K562 (cell line): ENCODE measurements around the gene CPED1.

Experiments used
- CBFB ChIP-seq: sonication (generic); formaldehyde crosslinking; IDR thresholded peaks from 2 replicates; pipeline ENCODE4 v1.4.0; 2020; ENCODE audit warnings: mild to moderate bottlenecking, missing genetic modification reagents
- EP300 ChIP-seq: IDR thresholded peaks from 2 replicates; pipeline ENCODE4 v1.6.1; 2012; ENCODE audit warnings: low read length, improper control_type of control experiment
- GATAD2A ChIP-seq: fragments of 450-650 bp; IDR thresholded peaks from 2 replicates; pipeline ENCODE4 v1.6.1; 2017
- HCFC1 ChIP-seq: IDR thresholded peaks from 2 replicates; pipeline ENCODE4 v1.6.1; 2012; ENCODE audit warnings: low read depth, low read length, improper control_type of control experiment
- MEIS2 ChIP-seq: fragments of 450-650 bp; IDR thresholded peaks from 2 replicates; pipeline ENCODE4 v1.6.1; 2014; ENCODE audit warnings: mild to moderate bottlenecking; ENCODE audit not compliant: partially characterized antibody
- NFE2L1 ChIP-seq: fragments of 450-650 bp; IDR thresholded peaks from 2 replicates; pipeline ENCODE4 v1.6.1; 2016; ENCODE audit warnings: missing genetic modification characterization, low read depth, mild to moderate bottlenecking, missing compliant biosample characterization, moderate library complexity, borderline replicate concordance
- SMC3 ChIP-seq: conservative IDR thresholded peaks from 2 replicates; pipeline ENCODE4 v1.6.1; 2011; ENCODE audit warnings: low read depth, low read length, improper control_type of control experiment; ENCODE audit not compliant: insufficient read depth
- ZBTB17 ChIP-seq: fragments of 450-650 bp; formaldehyde crosslinking; IDR thresholded peaks from 2 replicates; pipeline ENCODE4 v1.4.0; 2020; ENCODE audit warnings: mild to moderate bottlenecking
- TF ChIP-seq, protein P1 (sequence below), 3 experiments: IDR thresholded peaks in 2 of 3; conservative IDR thresholded peaks in 1 of 3; 2 replicates each; pipeline ENCODE4 v1.5.1; 2011 to 2012; ENCODE audit warnings: low read length in 3 of 3, mild to moderate bottlenecking in 3 of 3, control low read depth in 2 of 3, improper control_type of control experiment in 1 of 3, inconsistent platforms in 1 of 3, low read depth in 1 of 3, mixed read lengths in 1 of 3, moderate library complexity in 1 of 3; ENCODE audit not compliant: insufficient read depth in 2 of 3
- TF ChIP-seq, protein P2 (sequence below): fragments of 250-450 bp; sonication (Bioruptor Pico); IDR thresholded peaks from 2 replicates; pipeline ENCODE4 v1.5.0; 2020; ENCODE audit warnings: mild to moderate bottlenecking
- TF ChIP-seq, protein P3 (sequence below): fragments of 450-650 bp; formaldehyde crosslinking; IDR thresholded peaks from 2 replicates; pipeline ENCODE4 v1.4.0; 2020; ENCODE audit warnings: mild to moderate bottlenecking, moderate library complexity
- TF ChIP-seq, protein P4 (sequence below), 2 experiments: fragments of 450-650 bp; formaldehyde crosslinking in 1 of 2; IDR thresholded peaks; 2 replicates each; pipeline versions ENCODE4 v1.4.0 to v1.6.1; 2014 to 2020; ENCODE audit warnings: mild to moderate bottlenecking in 2 of 2, borderline replicate concordance in 1 of 2, low read depth in 1 of 2
- TF ChIP-seq, protein P5 (sequence below): fragments of 150-350 bp; IDR thresholded peaks from 2 replicates; pipeline ENCODE4 v1.6.1; 2014; ENCODE audit warnings: low read depth, mild to moderate bottlenecking, low read length, borderline replicate concordance

DNA sequence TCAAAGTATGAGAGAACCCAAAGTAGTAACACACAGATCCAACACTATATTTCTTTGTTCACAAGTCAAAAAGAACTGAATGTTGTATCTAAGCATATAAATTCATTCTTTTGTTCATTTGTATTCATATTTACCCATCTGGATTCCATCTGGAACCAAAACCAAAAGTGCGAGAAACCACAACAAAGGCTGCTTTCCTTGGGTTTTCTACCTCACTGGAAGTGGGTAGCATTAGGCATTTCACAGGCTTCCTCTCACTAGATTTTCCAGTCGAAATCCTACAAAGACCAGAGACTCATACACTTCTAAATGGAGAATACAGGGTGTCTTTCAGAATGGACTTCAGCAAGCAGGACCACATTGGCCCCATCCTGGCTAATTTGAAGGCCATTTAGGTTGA, 230.5 kb downstream of the CPED1 start:
- no peak for TF ChIP-seq MEIS2
- TF ChIP-seq, protein P1, sequence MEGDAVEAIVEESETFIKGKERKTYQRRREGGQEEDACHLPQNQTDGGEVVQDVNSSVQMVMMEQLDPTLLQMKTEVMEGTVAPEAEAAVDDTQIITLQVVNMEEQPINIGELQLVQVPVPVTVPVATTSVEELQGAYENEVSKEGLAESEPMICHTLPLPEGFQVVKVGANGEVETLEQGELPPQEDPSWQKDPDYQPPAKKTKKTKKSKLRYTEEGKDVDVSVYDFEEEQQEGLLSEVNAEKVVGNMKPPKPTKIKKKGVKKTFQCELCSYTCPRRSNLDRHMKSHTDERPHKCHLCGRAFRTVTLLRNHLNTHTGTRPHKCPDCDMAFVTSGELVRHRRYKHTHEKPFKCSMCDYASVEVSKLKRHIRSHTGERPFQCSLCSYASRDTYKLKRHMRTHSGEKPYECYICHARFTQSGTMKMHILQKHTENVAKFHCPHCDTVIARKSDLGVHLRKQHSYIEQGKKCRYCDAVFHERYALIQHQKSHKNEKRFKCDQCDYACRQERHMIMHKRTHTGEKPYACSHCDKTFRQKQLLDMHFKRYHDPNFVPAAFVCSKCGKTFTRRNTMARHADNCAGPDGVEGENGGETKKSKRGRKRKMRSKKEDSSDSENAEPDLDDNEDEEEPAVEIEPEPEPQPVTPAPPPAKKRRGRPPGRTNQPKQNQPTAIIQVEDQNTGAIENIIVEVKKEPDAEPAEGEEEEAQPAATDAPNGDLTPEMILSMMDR (IDR thresholded peaks at IDR 0.05 in 2 of 3, conservative IDR thresholded peaks at IDR 0.05 in 1 of 3; ENCODE audit: insufficient read depth in 2 of 3, low read depth in 1 of 3, low read length in 3 of 3) = no peak
- no peak for TF ChIP-seq ZBTB17 (CRISPR knock-in tag)
- TF ChIP-seq HCFC1 = no peak
- TF ChIP-seq NFE2L1 (tag) = no peak
- TF ChIP-seq, protein P2, sequence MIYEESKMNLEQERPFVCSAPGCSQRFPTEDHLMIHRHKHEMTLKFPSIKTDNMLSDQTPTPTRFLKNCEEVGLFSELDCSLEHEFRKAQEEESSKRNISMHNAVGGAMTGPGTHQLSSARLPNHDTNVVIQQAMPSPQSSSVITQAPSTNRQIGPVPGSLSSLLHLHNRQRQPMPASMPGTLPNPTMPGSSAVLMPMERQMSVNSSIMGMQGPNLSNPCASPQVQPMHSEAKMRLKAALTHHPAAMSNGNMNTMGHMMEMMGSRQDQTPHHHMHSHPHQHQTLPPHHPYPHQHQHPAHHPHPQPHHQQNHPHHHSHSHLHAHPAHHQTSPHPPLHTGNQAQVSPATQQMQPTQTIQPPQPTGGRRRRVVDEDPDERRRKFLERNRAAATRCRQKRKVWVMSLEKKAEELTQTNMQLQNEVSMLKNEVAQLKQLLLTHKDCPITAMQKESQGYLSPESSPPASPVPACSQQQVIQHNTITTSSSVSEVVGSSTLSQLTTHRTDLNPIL (CRISPR knock-in tag) = no peak
- TF ChIP-seq, protein P3, sequence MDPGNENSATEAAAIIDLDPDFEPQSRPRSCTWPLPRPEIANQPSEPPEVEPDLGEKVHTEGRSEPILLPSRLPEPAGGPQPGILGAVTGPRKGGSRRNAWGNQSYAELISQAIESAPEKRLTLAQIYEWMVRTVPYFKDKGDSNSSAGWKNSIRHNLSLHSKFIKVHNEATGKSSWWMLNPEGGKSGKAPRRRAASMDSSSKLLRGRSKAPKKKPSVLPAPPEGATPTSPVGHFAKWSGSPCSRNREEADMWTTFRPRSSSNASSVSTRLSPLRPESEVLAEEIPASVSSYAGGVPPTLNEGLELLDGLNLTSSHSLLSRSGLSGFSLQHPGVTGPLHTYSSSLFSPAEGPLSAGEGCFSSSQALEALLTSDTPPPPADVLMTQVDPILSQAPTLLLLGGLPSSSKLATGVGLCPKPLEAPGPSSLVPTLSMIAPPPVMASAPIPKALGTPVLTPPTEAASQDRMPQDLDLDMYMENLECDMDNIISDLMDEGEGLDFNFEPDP = no peak
- no peak for TF ChIP-seq EP300
- TF ChIP-seq SMC3 = no peak
- TF ChIP-seq GATAD2A = no peak
- TF ChIP-seq, protein P4, sequence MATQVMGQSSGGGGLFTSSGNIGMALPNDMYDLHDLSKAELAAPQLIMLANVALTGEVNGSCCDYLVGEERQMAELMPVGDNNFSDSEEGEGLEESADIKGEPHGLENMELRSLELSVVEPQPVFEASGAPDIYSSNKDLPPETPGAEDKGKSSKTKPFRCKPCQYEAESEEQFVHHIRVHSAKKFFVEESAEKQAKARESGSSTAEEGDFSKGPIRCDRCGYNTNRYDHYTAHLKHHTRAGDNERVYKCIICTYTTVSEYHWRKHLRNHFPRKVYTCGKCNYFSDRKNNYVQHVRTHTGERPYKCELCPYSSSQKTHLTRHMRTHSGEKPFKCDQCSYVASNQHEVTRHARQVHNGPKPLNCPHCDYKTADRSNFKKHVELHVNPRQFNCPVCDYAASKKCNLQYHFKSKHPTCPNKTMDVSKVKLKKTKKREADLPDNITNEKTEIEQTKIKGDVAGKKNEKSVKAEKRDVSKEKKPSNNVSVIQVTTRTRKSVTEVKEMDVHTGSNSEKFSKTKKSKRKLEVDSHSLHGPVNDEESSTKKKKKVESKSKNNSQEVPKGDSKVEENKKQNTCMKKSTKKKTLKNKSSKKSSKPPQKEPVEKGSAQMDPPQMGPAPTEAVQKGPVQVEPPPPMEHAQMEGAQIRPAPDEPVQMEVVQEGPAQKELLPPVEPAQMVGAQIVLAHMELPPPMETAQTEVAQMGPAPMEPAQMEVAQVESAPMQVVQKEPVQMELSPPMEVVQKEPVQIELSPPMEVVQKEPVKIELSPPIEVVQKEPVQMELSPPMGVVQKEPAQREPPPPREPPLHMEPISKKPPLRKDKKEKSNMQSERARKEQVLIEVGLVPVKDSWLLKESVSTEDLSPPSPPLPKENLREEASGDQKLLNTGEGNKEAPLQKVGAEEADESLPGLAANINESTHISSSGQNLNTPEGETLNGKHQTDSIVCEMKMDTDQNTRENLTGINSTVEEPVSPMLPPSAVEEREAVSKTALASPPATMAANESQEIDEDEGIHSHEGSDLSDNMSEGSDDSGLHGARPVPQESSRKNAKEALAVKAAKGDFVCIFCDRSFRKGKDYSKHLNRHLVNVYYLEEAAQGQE (IDR thresholded peaks at IDR 0.05; ENCODE audit: borderline replicate concordance) = no peak
- TF ChIP-seq, protein P4 (CRISPR knock-in tag; IDR thresholded peaks at IDR 0.05; ENCODE audit: low read depth) = no peak
- no peak for TF ChIP-seq CBFB (CRISPR knock-in tag)
- TF ChIP-seq, protein P5, sequence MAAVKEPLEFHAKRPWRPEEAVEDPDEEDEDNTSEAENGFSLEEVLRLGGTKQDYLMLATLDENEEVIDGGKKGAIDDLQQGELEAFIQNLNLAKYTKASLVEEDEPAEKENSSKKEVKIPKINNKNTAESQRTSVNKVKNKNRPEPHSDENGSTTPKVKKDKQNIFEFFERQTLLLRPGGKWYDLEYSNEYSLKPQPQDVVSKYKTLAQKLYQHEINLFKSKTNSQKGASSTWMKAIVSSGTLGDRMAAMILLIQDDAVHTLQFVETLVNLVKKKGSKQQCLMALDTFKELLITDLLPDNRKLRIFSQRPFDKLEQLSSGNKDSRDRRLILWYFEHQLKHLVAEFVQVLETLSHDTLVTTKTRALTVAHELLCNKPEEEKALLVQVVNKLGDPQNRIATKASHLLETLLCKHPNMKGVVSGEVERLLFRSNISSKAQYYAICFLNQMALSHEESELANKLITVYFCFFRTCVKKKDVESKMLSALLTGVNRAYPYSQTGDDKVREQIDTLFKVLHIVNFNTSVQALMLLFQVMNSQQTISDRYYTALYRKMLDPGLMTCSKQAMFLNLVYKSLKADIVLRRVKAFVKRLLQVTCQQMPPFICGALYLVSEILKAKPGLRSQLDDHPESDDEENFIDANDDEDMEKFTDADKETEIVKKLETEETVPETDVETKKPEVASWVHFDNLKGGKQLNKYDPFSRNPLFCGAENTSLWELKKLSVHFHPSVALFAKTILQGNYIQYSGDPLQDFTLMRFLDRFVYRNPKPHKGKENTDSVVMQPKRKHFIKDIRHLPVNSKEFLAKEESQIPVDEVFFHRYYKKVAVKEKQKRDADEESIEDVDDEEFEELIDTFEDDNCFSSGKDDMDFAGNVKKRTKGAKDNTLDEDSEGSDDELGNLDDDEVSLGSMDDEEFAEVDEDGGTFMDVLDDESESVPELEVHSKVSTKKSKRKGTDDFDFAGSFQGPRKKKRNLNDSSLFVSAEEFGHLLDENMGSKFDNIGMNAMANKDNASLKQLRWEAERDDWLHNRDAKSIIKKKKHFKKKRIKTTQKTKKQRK = no peak
